IMR-90 (cell line): Measurements from ENCODE around the gene EIF6. TPM values are rescaled to one million over a fixed set of nuclear protein-coding genes. Genes with fewer than 3 reads are reported as not detected.
A peak's percentile ranks its signal among the peaks of the same experiment; 100 is the strongest.

Experiments used
- ATAC-seq: fragments of 200-7000 bp; cut with Tn5 transposase; 2 replicates; pipeline ENCODE4 v1.9.1; 2020; ENCODE audit warnings: low read depth, mild to moderate bottlenecking, moderate library complexity
- BruUV-seq: library from RNA; stranded (reverse); fragments of 400-500 nt; replicated peaks from 2 replicates; lab custom pipeline; 2021; lab: Mats Ljungman, UMichigan
- CTCF ChIA-PET: fragments of 300-600 bp; formaldehyde crosslinking; extraction: SDS; loops from one replicate; lab custom pipeline; 2021; ENCODE audit warnings: antibody characterized with exemption; lab: Yijun Ruan, JAX
- POLR2A ChIA-PET: fragments of 300-600 bp; sonication (Branson Sonifier 250); formaldehyde crosslinking; loops from one replicate; lab custom pipeline; 2022; ENCODE audit warnings: antibody characterized with exemption; ENCODE audit not compliant: unreplicated experiment; lab: Charles Lee
- DNase-seq: peaks from one replicate; pipeline ENCODE4 v3.0.0; 2013
- H2AFZ ChIP-seq: replicated peaks from 2 replicates; pipeline ENCODE3; 2013; ENCODE audit warnings: low read length, mild to moderate bottlenecking; ENCODE audit not compliant: poor library complexity
- H2AK5ac ChIP-seq: 2 replicates; pipeline ENCODE4 v1.6.1; 2013; ENCODE audit warnings: low read depth, low read length, inconsistent platforms
- H2AK9ac ChIP-seq: replicated peaks from 2 replicates; pipeline ENCODE3; 2013; ENCODE audit warnings: mild to moderate bottlenecking, low read depth, low read length, moderate library complexity; ENCODE audit not compliant: poor library complexity
- H2BK120ac ChIP-seq: 2 replicates; pipeline ENCODE4 v1.6.1; 2013; ENCODE audit warnings: low read depth, low read length, inconsistent platforms
- H2BK15ac ChIP-seq: 3 replicates; pipeline ENCODE4 v1.6.1; 2013; ENCODE audit warnings: low read depth, low read length, inconsistent platforms
- H2BK20ac ChIP-seq: 2 replicates; pipeline ENCODE4 v1.6.1; 2013; ENCODE audit warnings: low read depth, mild to moderate bottlenecking, inconsistent platforms, low read length, moderate library complexity
- H2BK5ac ChIP-seq: 2 replicates; pipeline ENCODE4 v1.6.1; 2013; ENCODE audit warnings: mild to moderate bottlenecking, low read depth, low read length, inconsistent platforms; ENCODE audit not compliant: poor library complexity, severe bottlenecking
- H3K14ac ChIP-seq: replicated peaks from 2 replicates; pipeline ENCODE4 v1.6.1; 2013; ENCODE audit warnings: low read depth, low read length, inconsistent platforms
- H3K18ac ChIP-seq: 2 replicates; pipeline ENCODE4 v1.6.1; 2013; ENCODE audit warnings: low read depth, low read length, control low read depth
- H3K23ac ChIP-seq: 2 replicates; pipeline ENCODE4 v1.6.1; 2013; ENCODE audit warnings: low read depth, low read length, inconsistent platforms
- H3K27ac ChIP-seq: 2 replicates; pipeline ENCODE4 v1.5.1; 2013; ENCODE audit warnings: mild to moderate bottlenecking, control low read depth, low read length; ENCODE audit not compliant: insufficient read depth
- H3K27me3 ChIP-seq: 2 replicates; pipeline ENCODE4 v1.6.1; 2013; ENCODE audit warnings: low read length; ENCODE audit not compliant: control insufficient read depth, insufficient read depth
- H3K36me3 ChIP-seq: 2 replicates; pipeline ENCODE4 v1.6.1; 2013; ENCODE audit warnings: low read length, mixed read lengths; ENCODE audit not compliant: control insufficient read depth, insufficient read depth
- H3K4ac ChIP-seq: 2 replicates; pipeline ENCODE4 v1.6.1; 2013; ENCODE audit warnings: low read depth, low read length, inconsistent platforms
- H3K4me1 ChIP-seq: 2 replicates; pipeline ENCODE4 v1.6.1; 2013; ENCODE audit warnings: low read length, mixed read lengths; ENCODE audit not compliant: control insufficient read depth, insufficient read depth
- H3K4me2 ChIP-seq: 2 replicates; pipeline ENCODE4 v1.6.1; 2013; ENCODE audit warnings: low read depth, mild to moderate bottlenecking, control low read depth, low read length, moderate library complexity
- H3K4me3 ChIP-seq: 2 replicates; pipeline ENCODE4 v1.5.1; 2013; ENCODE audit warnings: low read depth, mild to moderate bottlenecking, control low read depth, low read length, moderate library complexity; ENCODE audit not compliant: insufficient read depth
- H3K56ac ChIP-seq: 2 replicates; pipeline ENCODE4 v1.6.1; 2013; ENCODE audit warnings: low read length, inconsistent platforms; ENCODE audit not compliant: insufficient read depth; ENCODE audit errors: extremely low read depth
- H3K79me1 ChIP-seq, 2 experiments: 2 replicates each; pipeline ENCODE4 v1.6.1; 2013; ENCODE audit warnings: low read length in 2 of 2, inconsistent platforms in 1 of 2, low read depth in 1 of 2
- H3K9ac ChIP-seq: 2 replicates; pipeline ENCODE4 v1.6.1; 2013; ENCODE audit warnings: low read depth, low read length, control low read depth
- H3K9me1 ChIP-seq: 2 replicates; pipeline ENCODE4 v1.6.1; 2013; ENCODE audit warnings: low read length, inconsistent platforms; ENCODE audit not compliant: insufficient read depth
- H3K9me3 ChIP-seq: 2 replicates; pipeline ENCODE4 v1.6.1; 2013; ENCODE audit warnings: low read length; ENCODE audit not compliant: control insufficient read depth, insufficient read depth
- H4K20me1 ChIP-seq: 2 replicates; pipeline ENCODE4 v1.6.1; 2013; ENCODE audit warnings: low read length, inconsistent platforms; ENCODE audit not compliant: insufficient read depth
- H4K5ac ChIP-seq: 2 replicates; pipeline ENCODE4 v1.6.1; 2013; ENCODE audit warnings: mild to moderate bottlenecking, low read depth, low read length, control low read depth
- H4K8ac ChIP-seq, 2 experiments: 2 replicates each; pipeline ENCODE4 v1.6.1; 2013; ENCODE audit warnings: low read depth in 2 of 2, low read length in 2 of 2, control low read depth in 1 of 2, inconsistent platforms in 1 of 2
- H4K91ac ChIP-seq: 2 replicates; pipeline ENCODE4 v1.6.1; 2013; ENCODE audit warnings: low read depth, low read length, inconsistent platforms; ENCODE audit not compliant: insufficient read depth
- BHLHE40 ChIP-seq: fragments of 150-350 bp; IDR thresholded peaks from 2 replicates; pipeline ENCODE4 v1.6.1; 2016; ENCODE audit warnings: mild to moderate bottlenecking, low read depth, low read length
- CEBPB ChIP-seq: IDR thresholded peaks from 2 replicates; pipeline ENCODE4 v1.6.1; 2012; ENCODE audit warnings: low read depth, low read length, improper control_type of control experiment
- CTCF ChIP-seq: conservative IDR thresholded peaks from 2 replicates; pipeline ENCODE4 v1.5.1; 2012; ENCODE audit warnings: mild to moderate bottlenecking, low read depth, low read length, improper control_type of control experiment
- FOS ChIP-seq: fragments of 150-350 bp; IDR thresholded peaks from 2 replicates; pipeline ENCODE4 v1.6.1; 2016; ENCODE audit warnings: low read depth, low read length
- MAFK ChIP-seq: IDR thresholded peaks from 2 replicates; pipeline ENCODE4 v1.6.1; 2012; ENCODE audit warnings: low read depth, low read length, improper control_type of control experiment
- MAZ ChIP-seq: IDR thresholded peaks from 2 replicates; pipeline ENCODE4 v1.6.1; 2012; ENCODE audit warnings: low read depth, mild to moderate bottlenecking, low read length, improper control_type of control experiment, moderate library complexity, borderline replicate concordance
- MXI1 ChIP-seq: IDR thresholded peaks from 2 replicates; pipeline ENCODE4 v1.6.1; 2012; ENCODE audit warnings: low read depth, mild to moderate bottlenecking, low read length, moderate library complexity, borderline replicate concordance
- NFE2L2 ChIP-seq: fragments of 150-350 bp; IDR thresholded peaks from 2 replicates; pipeline ENCODE4 v1.6.1; 2016; ENCODE audit warnings: low read depth, mild to moderate bottlenecking, low read length
- POLR2A ChIP-seq: IDR thresholded peaks from 2 replicates; pipeline ENCODE4 v1.6.1; 2012; ENCODE audit warnings: mild to moderate bottlenecking, low read depth, low read length
- RAD21 ChIP-seq: IDR thresholded peaks from 2 replicates; pipeline ENCODE4 v1.6.1; 2012; ENCODE audit warnings: low read length, improper control_type of control experiment
- RCOR1 ChIP-seq: IDR thresholded peaks from 2 replicates; pipeline ENCODE4 v1.6.1; 2012; ENCODE audit warnings: mild to moderate bottlenecking, low read length, improper control_type of control experiment; ENCODE audit not compliant: insufficient replicate concordance
- RFX5 ChIP-seq: IDR thresholded peaks from 2 replicates; pipeline ENCODE4 v1.8.0; 2012; ENCODE audit warnings: low read depth, mild to moderate bottlenecking, low read length, moderate library complexity
- SMC3 ChIP-seq: fragments of 150-350 bp; IDR thresholded peaks from 2 replicates; pipeline ENCODE4 v1.6.1; 2016; ENCODE audit warnings: low read depth, mild to moderate bottlenecking, antibody characterized with exemption, low read length, moderate library complexity
- USF2 ChIP-seq: fragments of 150-350 bp; IDR thresholded peaks from 2 replicates; pipeline ENCODE4 v1.6.1; 2017; ENCODE audit warnings: mild to moderate bottlenecking, antibody characterized with exemption, low read length, low read depth
- WGBS, 2 experiments: methylation state at CpG; one replicate each; pipeline versions ENCODE4 v1.1.5 to v1.1.7; 2013; ENCODE audit warnings: missing lambda C conversion rate in 2 of 2; ENCODE audit not compliant: insufficient read length in 1 of 2; ENCODE audit errors: extremely low coverage in 2 of 2; 5-methylcytosine and 5-hydroxymethylcytosine counted together
- dilution Hi-C: fragments of 300-500 bp; cut with HindIII; formaldehyde crosslinking; loops from one replicate; pipeline ENCODE4 v1.14.3; 2018; ENCODE audit warnings: low sequenced_read_pairs; ENCODE audit not compliant: unreplicated experiment
- in situ Hi-C: fragments of 300-500 bp; cut with MboI; formaldehyde crosslinking; loops from 3 replicates; pipeline ENCODE4 v1.14.3; 2019; ENCODE audit warnings: low sequenced_read_pairs, inconsistent platforms, mixed read lengths
- intact Hi-C: fragments of 100-400 bp; cut with micrococcal nuclease; formaldehyde crosslinking; loops from 2 replicates; pipeline ENCODE4 v1.10.0; 2022
- polyA plus RNA-seq, 3 experiments: library from polyadenylated mRNA; depleted of rRNA; stranded (reverse); fragments of >200 nt; gene quantifications; 2 replicates each; pipeline ENCODE4 v1.2.3, GENCODE V29; 2012; ENCODE audit warnings: low replicate concordance in 1 of 3
- total RNA-seq: library from RNA; depleted of rRNA; stranded (reverse); fragments of >200 nt; gene quantifications from 2 replicates; pipeline ENCODE4 v1.2.3, GENCODE V29; 2012
- TF ChIP-seq, protein P1 (sequence below): fragments of 150-350 bp; IDR thresholded peaks from 2 replicates; pipeline ENCODE4 v1.6.1; 2016; ENCODE audit warnings: low read depth, mild to moderate bottlenecking, low read length, moderate library complexity, borderline replicate concordance

The EIF6 gene
- total and polyA plus RNA-seq, 2 of the 4 experiments (the other 2 are of a cell fraction): 215 to 227 TPM

- peak overlapping the region; percentile 51; the same call in 2 of the 3 replicates for H2BK15ac ChIP-seq
- H3K14ac ChIP-seq: peak overlapping the region; percentile 3; the same call in 1 of the 2 replicates
- no peak overlapping the region for H2AK9ac ChIP-seq
- DNase-seq (no peak), ATAC-seq (no peak)
- peaks cover 23% of the 10 kb centered on the region for H3K9me1 ChIP-seq
- H3K4ac ChIP-seq: peak overlapping the region; percentile 61
- H3K56ac ChIP-seq: no peak overlapping the region
- POLR2A ChIA-PET: no interaction called here
- H3K36me3 ChIP-seq: no peaks in the 10 kb centered on the region
- in situ Hi-C loops (no loop called here), dilution Hi-C loops (no loop called here), intact Hi-C loops (no loop called here)
- H2BK120ac ChIP-seq: peak overlapping the region; percentile 67
- H3K27me3 ChIP-seq: no peaks in the 10 kb centered on the region
- H2BK5ac ChIP-seq: no peak overlapping the region
- no peaks in the 10 kb centered on the region for H4K20me1 ChIP-seq
- H3K9ac ChIP-seq: no peak overlapping the region
- 93% methylated on average over 6 of the region's 11 CpGs; no CpG with 5 or more reads in 1 of the 2 experiments for WGBS, 2 experiments
- H3K23ac ChIP-seq: peak overlapping the region; percentile 18; the same call in 1 of the 2 replicates
- H3K79me1 ChIP-seq: peaks cover 0 to 36% of the 10 kb centered on the region in 2 experiments; a peak in 2 of 4 replicates
- H3K4me2 ChIP-seq: no peak overlapping the region
- H4K8ac ChIP-seq: peak overlapping the region in 1 of 2 experiments; percentile 58; a peak in 1 of 4 replicates
- peak overlapping the region; percentile 61; the same call in 1 of the 2 replicates for H2BK20ac ChIP-seq
- no peak overlapping the region for H2AFZ ChIP-seq
- peak overlapping the region; percentile 30 for H4K5ac ChIP-seq
- no peaks in the 10 kb centered on the region for H3K9me3 ChIP-seq
- BruUV-seq: no TSS peak
- CTCF ChIA-PET: no interaction called here
- no peak overlapping the region for H3K4me3 ChIP-seq
- peaks cover 14% of the 10 kb centered on the region for H3K4me1 ChIP-seq
- no peak overlapping the region for H3K27ac ChIP-seq
- peak overlapping the region; percentile 71 for H2AK5ac ChIP-seq
- H3K18ac ChIP-seq: peak overlapping the region; percentile 17; the same call in 1 of the 2 replicates
- peak overlapping the region; percentile 21; the same call in 1 of the 2 replicates for H4K91ac ChIP-seq
- TF ChIP-seq, protein P1, sequence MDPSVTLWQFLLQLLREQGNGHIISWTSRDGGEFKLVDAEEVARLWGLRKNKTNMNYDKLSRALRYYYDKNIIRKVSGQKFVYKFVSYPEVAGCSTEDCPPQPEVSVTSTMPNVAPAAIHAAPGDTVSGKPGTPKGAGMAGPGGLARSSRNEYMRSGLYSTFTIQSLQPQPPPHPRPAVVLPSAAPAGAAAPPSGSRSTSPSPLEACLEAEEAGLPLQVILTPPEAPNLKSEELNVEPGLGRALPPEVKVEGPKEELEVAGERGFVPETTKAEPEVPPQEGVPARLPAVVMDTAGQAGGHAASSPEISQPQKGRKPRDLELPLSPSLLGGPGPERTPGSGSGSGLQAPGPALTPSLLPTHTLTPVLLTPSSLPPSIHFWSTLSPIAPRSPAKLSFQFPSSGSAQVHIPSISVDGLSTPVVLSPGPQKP: no peak
- no peak for TF ChIP-seq RAD21
- TF ChIP-seq CEBPB: no peak
- no peak for TF ChIP-seq MAFK
- TF ChIP-seq NFE2L2: no peak
- no peak for TF ChIP-seq MAZ
- no peak for TF ChIP-seq SMC3
- TF ChIP-seq RFX5: no peak
- TF ChIP-seq USF2: no peak
- TF ChIP-seq FOS: no peak
- no peak for TF ChIP-seq RCOR1
- TF ChIP-seq CTCF: no peak
- no peak for TF ChIP-seq BHLHE40
- no peak for TF ChIP-seq POLR2A
- TF ChIP-seq MXI1: no peak
Measured at GRCh38 chr20:35326021-35326739, 41.6 kb upstream of the EIF6 start.
